NK-92 (cell line): Measurements from ENCODE around the gene GDPD5.
"Not testable (repeated sequence)": the region's sequence is repeated elsewhere in the genome, so short reads cannot be mapped to it uniquely, and the experiment has no call there.

ENCODE experiments used
- DNase-seq: peaks from one replicate; lab custom pipeline; 2025; ENCODE audit not compliant: unreplicated experiment; lab: John Stamatoyannopoulos, UW

The GDPD5 gene

GRCh38 chr11:75430714-75431532 lies 94.8 kb downstream of the GDPD5 start:
- DNase-seq, result no peak

GRCh38 chr11:75429902-75430713 lies 95.6 kb downstream of the GDPD5 start:
- no peak for DNase-seq

DNA sequence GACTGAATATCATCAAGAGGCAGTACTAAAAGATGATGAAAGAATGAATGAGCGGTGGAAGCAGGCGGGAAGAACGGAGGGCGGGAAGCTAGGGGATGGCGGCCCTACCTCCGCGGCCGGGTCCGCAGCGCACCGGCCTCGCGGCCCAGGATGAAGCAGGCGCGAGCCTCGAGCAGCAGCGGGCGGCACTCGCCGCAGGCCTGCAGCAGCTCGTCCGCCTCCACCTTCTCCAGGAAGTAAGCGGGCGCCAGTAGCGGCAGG lies 96.2 kb downstream of the GDPD5 start:
- DNase-seq, result no peak

GRCh38 chr11:75428989-75429640 lies 96.6 kb downstream of the GDPD5 start:
- no peak for DNase-seq

- no peak for DNase-seq
Measured at GRCh38 chr11:75428281-75428724, 97.4 kb downstream of the GDPD5 start.

DNA sequence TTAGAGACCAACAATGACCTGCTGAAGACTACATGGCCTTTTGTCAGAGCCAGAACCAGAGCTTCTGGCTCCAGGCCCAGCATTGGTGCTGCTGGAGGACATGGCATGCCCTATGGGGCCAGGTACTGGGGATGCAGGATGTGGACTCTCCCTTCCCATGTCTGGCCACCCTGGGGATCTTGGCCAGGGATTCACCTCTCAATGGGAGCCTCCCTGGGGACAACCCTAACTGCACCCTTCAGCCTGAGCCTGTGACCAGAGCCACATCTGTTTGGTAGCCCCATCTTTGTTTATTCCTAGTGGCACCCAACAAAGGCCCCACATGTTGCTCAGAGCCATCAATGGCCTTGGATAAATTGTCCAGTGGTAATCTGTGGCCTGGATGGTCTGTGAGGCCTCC lies 98.6 kb downstream of the GDPD5 start:
- DNase-seq, result no peak

- no peak for DNase-seq
Measured at GRCh38 chr11:75426720-75427086, 99.0 kb downstream of the GDPD5 start.

- DNase-seq, result no peak
Measured at GRCh38 chr11:75425422-75425821, 100.3 kb downstream of the GDPD5 start.

DNA sequence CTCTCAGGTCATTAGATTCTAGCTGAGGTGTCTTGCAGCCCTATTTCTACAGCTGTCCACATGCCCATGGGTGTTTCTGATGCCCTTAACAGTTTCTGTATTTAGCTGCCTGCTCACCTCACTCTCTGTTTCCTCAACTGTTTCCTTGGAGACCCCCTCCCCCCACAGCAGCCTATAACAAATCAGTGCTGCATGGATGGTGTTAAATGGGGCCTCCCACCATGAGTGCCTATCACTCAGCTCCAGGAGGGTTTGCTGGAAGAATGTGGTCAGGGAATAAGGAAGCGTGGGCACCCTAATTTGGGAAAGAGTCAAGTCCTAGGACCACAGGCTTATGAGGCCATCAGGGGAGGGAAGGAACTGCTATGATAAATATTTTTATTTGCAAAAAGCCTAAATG lies 101.3 kb downstream of the GDPD5 start:
- DNase-seq, result no peak

GRCh38 chr11:75423721-75424120 lies 102.0 kb downstream of the GDPD5 start:
- DNase-seq, result no peak

- no peak for DNase-seq
Measured at GRCh38 chr11:75422248-75423231, 103.2 kb downstream of the GDPD5 start.

DNA sequence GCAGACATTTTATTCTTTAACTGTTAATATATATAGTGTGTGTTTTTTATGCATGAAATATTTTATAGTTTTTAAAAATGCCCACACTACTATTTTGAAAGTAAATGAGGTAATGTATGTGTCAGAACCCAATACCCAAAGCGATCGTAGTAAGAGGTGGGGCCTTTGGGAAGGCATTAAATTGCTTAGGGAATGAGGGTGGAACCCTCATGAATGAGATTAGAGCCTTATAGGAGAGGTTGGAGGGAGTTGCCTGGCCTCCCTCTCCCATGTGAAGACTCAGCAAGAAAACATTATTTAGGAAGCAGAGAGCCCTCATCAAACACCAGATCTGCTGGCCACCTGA lies 103.9 kb downstream of the GDPD5 start:
- no peak for DNase-seq

DNA sequence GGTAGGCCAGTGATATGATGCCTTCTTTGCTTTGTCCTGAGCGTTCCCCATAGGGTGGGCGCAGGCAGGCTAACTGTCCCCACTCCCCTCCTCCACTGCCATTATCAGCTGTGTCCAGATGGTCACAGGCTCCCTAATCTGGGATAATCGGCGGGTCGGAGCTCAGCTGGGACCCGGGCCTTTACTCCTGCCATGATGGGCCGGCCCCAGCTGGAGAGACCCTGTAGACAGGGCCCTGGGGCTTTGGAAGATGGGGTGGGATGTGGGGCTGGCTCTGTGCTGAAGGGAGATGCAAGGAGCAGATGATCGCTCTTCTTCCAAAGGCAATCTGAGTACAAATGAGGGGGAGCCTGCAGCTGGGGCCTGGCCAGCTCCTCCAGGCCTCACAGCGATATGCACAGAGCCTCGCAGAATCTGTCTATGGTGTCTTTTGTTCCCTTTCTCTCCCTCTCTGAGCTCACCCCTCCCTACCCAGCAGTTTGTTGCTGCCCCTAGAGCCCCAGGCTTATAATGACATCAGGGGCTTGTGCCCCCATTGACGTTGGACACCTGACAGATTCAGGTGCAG lies 104.6 kb downstream of the GDPD5 start:
- DNase-seq, result no peak

DNA sequence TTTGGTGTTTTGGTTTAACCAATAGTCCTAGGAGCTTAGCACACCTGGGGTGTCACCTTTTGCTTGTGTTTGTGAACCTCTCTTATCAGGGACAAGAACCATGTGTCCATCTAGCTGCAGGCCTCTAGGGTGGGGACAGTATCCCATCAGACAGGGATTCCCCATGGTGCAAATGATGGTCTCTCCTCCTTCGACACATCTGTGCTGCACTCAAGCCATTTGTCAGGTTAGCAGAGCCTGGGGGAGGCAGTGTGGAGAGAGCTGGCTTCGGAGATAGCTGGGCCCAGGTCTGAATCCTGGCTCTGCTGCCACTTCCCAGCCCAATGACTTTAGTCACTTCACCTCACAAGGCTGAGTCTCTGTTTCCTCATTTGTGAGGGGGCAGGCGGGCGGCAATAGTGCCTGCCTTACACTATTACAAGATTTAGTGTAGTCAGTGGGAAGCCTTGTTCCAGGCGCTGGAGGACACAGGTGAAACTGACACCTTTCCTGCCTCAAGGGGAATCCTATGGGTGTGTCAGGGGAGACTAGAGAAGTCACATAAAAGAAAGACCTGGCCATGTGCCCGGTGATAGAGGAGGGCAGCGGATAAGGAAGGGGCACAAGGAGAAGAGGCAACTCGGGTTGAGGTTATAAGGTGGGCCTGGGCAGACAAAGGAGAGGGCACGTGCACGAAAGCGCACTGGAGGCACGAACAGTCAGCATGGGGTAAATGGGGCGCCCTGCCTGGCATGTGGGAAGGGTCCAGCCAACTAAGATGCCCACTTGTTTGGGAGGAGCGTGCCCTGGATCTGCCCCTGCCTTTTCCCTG lies 105.3 kb downstream of the GDPD5 start:
- DNase-seq, result no peak

- DNase-seq, result no peak
Measured at GRCh38 chr11:75413864-75414263, 111.9 kb downstream of the GDPD5 start.

DNA sequence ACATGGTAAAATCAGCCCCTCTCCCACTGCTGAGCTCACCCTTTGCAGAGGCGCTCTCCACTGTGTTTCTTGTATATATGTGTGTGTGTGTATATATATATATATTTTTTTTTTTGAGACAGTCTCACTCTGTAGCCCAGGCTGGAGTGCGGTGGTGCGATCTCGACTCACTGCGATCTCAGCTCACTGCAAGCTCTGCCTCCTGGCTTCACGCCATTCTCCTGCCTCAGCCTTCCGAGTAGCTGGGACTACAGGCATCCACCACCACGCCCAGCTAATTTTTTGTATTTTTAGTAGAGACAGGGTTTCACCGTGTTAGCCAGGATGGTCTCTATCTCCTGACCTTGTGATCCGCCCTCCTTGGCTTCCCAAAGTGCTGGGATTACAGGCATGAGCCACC lies 112.6 kb downstream of the GDPD5 start:
- not testable (repeated sequence) for DNase-seq

GRCh38 chr11:75409971-75410370 lies 115.8 kb downstream of the GDPD5 start:
- DNase-seq, result not testable (repeated sequence)

DNA sequence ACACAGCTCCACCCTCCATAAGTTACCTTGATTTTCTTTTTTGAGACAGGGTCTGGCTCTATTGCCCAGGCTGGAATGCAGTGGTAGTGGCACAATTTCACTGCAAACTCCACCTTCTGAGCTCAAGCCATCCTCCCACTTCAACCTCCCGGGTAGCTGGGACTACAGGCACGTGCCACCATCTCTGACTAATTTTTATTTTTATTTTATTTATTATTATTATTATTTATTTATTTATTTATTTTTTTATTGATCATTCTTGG lies 116.9 kb downstream of the GDPD5 start:
- no peak for DNase-seq

DNA sequence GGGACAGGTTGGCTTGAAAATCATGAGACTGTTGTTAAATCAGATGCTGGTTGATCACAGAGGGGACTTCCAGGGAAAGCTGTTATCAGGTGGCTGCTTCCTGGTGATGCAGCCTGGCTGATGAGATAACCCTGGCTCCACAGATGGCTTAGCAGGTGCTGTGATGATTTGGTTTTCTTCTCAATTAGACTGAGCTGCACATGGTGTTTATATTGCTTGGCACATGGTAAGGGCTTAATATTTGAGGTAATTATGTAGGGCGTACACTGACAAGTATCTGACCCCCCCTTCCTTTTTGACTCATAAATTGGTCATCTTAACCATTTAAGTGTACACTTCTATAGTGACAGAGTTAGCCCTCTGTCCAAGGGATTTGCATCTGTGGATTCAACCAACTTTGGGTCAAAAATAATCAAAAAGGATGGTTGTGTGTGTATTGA lies 119.4 kb downstream of the GDPD5 start:
- DNase-seq, result no peak
